Putamen (tissue), 1 donor: Measurements from ENCODE around the gene CFAP77.

Experiments
- DNase-seq: peaks from one replicate; pipeline ENCODE4 v3.0.0-alpha.2; 2016; ENCODE audit warnings: low spot score

Gene CFAP77

GRCh38 chr9:132517815-132518550 is 108.0 kb downstream of the CFAP77 start:
- no peak for DNase-seq

GRCh38 chr9:132518626-132519025 is 108.6 kb downstream of the CFAP77 start:
- no peak for DNase-seq

GRCh38 chr9:132519033-132519432 is 109.0 kb downstream of the CFAP77 start:
- no peak for DNase-seq

- no peak for DNase-seq
These were observed 110.6 kb downstream of the CFAP77 start for GRCh38 chr9:132520612-132521011.

GRCh38 chr9:132525308-132526023 is 115.5 kb downstream of the CFAP77 start:
- DNase-seq: no peak

- DNase-seq: no peak
These were observed 121.2 kb downstream of the CFAP77 start for GRCh38 chr9:132531195-132531594.

- no peak for DNase-seq
These were observed 121.9 kb downstream of the CFAP77 start for GRCh38 chr9:132531710-132532570.

- DNase-seq: no peak
These were observed 124.8 kb downstream of the CFAP77 start for GRCh38 chr9:132534832-132535231.

- no peak for DNase-seq
These were observed 126.1 kb downstream of the CFAP77 start for GRCh38 chr9:132536124-132536523.

- DNase-seq: no peak
These were observed 127.3 kb downstream of the CFAP77 start for GRCh38 chr9:132537352-132537751.

GRCh38 chr9:132538071-132538470 is 128.1 kb downstream of the CFAP77 start:
- no peak for DNase-seq

- DNase-seq: no peak
These were observed 129.1 kb downstream of the CFAP77 start for GRCh38 chr9:132539096-132539495.

- DNase-seq: no peak
These were observed 131.0 kb downstream of the CFAP77 start for GRCh38 chr9:132541051-132541450.

- DNase-seq: no peak
These were observed 132.1 kb downstream of the CFAP77 start for GRCh38 chr9:132541870-132542830.

- no peak for DNase-seq
These were observed 133.2 kb downstream of the CFAP77 start for GRCh38 chr9:132543251-132543650.

- no peak for DNase-seq
These were observed 133.9 kb downstream of the CFAP77 start for GRCh38 chr9:132543960-132544359.

GRCh38 chr9:132545578-132545977 is 135.6 kb downstream of the CFAP77 start:
- no peak for DNase-seq

- DNase-seq: no peak
These were observed 136.4 kb downstream of the CFAP77 start for GRCh38 chr9:132546148-132547051.

- DNase-seq: no peak
These were observed 137.0 kb downstream of the CFAP77 start for GRCh38 chr9:132547052-132547431.

GRCh38 chr9:132547436-132547835 is 137.4 kb downstream of the CFAP77 start:
- no peak for DNase-seq
